HG03342 (cell line): ENCODE data around the gene IRX1.

Experiments used
- ATAC-seq: cut with Tn5 transposase; IDR thresholded peaks from one replicate; pipeline ENCODE4 v1.9.1; 2021; ENCODE audit warnings: mild to moderate bottlenecking, moderate library complexity; ENCODE audit not compliant: unreplicated experiment

IRX1 gene

GRCh38 chr5:3642231-3642630 is 46.6 kb downstream of the IRX1 start:
- no peak for ATAC-seq

- ATAC-seq, result no peak
These were observed 54.7 kb downstream of the IRX1 start for GRCh38 chr5:3650320-3650719.

GRCh38 chr5:3650868-3651267 is 55.2 kb downstream of the IRX1 start:
- no peak for ATAC-seq
